HCEC 1CT (cell line): ENCODE measurements around the gene SNRNP40.

ENCODE experiments used
- DNase-seq: peaks from one replicate; pipeline ENCODE4 v3.0.0-alpha.2; 2017

SNRNP40 gene

DNA sequence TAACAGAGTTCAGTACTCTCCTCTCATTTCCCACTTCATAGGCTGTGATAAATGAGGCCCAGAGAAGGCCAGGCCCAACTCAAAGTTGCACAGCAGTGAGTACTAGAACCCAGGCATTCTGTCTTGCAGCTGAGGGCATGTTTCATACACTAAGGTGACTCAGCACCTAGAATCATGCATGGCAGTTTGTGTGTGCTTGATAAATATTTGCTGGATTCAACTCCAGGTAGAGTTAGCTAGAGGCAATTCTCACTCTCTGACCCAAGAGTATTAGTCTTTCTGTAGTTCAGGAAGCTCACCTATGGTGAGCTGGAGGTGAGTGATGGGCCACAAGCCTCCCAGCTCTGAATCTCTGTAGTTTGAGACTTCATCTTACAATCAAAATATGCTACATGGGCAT lies 67.6 kb downstream of the SNRNP40 start:
- no peak for DNase-seq

- DNase-seq = no peak
Measured at GRCh38 chr1:31227891-31228568, 68.6 kb downstream of the SNRNP40 start.

GRCh38 chr1:31224068-31224467 lies 72.5 kb downstream of the SNRNP40 start:
- no peak for DNase-seq

DNA sequence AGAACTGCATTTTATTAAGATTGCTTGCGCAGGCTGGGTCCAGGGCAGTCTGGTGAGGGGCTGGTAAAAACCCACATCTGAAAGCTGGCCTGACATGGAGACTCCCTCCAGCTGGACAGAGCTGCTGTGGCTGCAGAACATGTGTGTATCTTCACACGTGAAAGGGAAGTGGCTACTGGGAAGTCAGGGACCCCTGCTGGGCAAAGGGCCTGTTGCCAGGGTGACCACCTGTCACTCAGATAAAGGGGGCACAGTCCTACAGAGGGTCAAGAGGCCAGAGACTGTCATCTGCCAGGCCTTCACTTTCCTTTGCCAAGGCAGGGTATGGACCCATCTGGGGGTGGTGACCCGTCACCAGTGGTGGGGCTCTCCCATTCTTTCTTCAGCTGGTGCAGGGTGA lies 74.4 kb downstream of the SNRNP40 start:
- no peak for DNase-seq

GRCh38 chr1:31221072-31221471 lies 75.5 kb downstream of the SNRNP40 start:
- DNase-seq = no peak

- DNase-seq = no peak
Measured at GRCh38 chr1:31219489-31219888, 77.1 kb downstream of the SNRNP40 start.

DNA sequence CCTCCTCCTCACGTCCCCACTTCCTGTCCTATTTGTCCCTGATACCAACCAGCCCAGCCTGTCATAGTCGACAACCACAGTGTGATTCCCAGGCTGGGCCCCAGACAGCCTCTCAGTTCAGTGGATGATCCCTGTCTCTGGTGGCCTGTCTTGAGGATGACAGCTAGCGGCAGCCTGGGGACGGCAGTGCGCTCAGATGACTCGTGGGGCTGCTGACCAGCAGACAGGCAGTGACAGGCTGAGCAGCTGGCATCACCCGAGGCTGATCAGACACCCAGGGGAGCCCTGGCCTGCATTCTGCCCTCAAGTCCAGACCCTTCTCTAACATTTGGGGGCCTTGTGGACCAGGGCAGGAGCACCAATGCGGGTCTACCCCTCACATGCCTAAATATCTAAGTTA lies 77.9 kb downstream of the SNRNP40 start:
- DNase-seq = no peak

GRCh38 chr1:31216016-31216415 lies 80.6 kb downstream of the SNRNP40 start:
- DNase-seq = no peak

DNA sequence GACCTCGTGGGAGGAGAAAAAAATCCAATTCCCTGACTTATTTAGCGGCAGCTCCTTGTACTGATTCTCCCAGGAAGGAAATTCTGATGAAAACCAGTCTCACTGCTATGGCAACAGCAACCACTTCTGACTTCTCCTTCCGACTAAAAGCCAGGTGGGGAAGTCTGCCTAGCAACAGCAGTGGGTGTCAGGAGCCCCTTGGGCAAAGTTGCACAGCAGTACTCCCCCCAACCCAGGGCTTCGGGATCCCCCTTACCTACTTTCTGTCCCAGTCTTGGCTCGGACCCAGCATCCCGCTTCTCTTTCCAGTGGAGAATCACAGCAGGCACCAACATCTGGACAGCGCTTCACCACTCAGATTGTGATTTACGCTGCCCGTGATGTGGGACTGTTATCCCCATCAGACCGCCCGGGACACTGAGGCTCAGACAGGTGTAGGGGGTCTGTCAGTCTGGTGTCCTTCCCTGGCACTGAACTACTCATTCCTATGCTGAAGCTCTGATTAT lies 81.5 kb downstream of the SNRNP40 start:
- no peak for DNase-seq

DNA sequence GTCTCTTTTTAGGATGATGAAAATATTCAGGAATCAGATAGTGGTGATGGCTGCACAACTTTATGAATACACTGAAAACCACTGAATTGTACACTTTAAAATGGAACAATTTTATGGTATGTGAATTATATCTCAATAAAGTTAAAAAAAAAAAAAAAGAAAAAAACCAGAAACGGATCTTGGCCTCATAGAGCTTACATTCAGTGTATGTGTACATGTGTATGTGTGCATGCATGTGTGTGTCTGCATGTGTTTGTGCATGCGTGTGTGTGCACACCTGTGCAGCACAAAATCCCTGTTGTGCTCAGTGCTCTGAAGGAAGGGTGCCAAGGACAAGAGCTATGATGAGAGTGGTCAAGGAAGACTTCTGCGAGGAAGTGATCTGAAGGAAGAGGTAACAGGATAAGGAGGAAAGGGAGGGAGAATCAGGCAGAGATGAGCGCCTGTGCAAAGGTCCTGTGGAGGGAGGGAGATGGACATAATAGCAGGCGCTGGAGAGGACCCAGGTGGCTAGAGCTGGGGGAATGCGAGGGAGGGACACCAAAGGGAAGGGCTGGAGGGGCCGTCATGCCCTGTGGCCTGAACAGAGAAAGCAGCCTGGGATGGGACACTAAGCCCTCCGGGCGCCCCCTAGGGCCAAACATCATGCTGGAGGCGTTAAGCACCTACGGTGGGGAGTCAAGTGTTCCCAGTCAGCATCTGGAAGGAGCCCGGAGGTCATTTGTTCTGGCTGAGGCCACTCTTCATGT lies 82.1 kb downstream of the SNRNP40 start:
- no peak for DNase-seq
